ENCODE data around the gene MYH14.

- TF ChIP-seq NFE2L2 (IDR thresholded peaks at IDR 0.05; ENCODE audit: low read depth, low read length) (no peak), RAD21 (IDR thresholded peaks at IDR 0.05; ENCODE audit: low read length) (no peak), FOS (IDR thresholded peaks at IDR 0.05; ENCODE audit: low read depth, low read length) (no peak), RCOR1 (IDR thresholded peaks at IDR 0.05; ENCODE audit: insufficient replicate concordance, low read length) (no peak), POLR2A (IDR thresholded peaks at IDR 0.05; ENCODE audit: low read depth, low read length) (no peak), MAFK (IDR thresholded peaks at IDR 0.05; ENCODE audit: low read depth, low read length) (peak; percentile 34), SMC3 (IDR thresholded peaks at IDR 0.05; ENCODE audit: low read depth, low read length) (no peak), CEBPB (IDR thresholded peaks at IDR 0.05; ENCODE audit: low read depth, low read length) (no peak)
- TF ChIP-seq, protein P1, sequence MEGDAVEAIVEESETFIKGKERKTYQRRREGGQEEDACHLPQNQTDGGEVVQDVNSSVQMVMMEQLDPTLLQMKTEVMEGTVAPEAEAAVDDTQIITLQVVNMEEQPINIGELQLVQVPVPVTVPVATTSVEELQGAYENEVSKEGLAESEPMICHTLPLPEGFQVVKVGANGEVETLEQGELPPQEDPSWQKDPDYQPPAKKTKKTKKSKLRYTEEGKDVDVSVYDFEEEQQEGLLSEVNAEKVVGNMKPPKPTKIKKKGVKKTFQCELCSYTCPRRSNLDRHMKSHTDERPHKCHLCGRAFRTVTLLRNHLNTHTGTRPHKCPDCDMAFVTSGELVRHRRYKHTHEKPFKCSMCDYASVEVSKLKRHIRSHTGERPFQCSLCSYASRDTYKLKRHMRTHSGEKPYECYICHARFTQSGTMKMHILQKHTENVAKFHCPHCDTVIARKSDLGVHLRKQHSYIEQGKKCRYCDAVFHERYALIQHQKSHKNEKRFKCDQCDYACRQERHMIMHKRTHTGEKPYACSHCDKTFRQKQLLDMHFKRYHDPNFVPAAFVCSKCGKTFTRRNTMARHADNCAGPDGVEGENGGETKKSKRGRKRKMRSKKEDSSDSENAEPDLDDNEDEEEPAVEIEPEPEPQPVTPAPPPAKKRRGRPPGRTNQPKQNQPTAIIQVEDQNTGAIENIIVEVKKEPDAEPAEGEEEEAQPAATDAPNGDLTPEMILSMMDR (conservative IDR thresholded peaks at IDR 0.05; ENCODE audit: low read depth, low read length), result no peak
These were observed 122.8 kb downstream of the MYH14 start for GRCh38 chr19:50326101-50326664.

Data from IMR-90 (cell line).